ENCODE measurements around the gene TNRC6A.

Gene TNRC6A

GRCh38 chr16:24819462-24820040 lies 90.1 kb downstream of the TNRC6A start:
- H3F3A ChIP-seq (ENCODE audit: insufficient read depth), result no peaks in the 10 kb centered on the region

GRCh38 chr16:24820522-24820921 lies 91.1 kb downstream of the TNRC6A start:
- no peak for TF ChIP-seq EZH2phosphoT487 (conservative IDR thresholded peaks at IDR 0.05; ENCODE audit: low read length)
- TF ChIP-seq, protein P1, sequence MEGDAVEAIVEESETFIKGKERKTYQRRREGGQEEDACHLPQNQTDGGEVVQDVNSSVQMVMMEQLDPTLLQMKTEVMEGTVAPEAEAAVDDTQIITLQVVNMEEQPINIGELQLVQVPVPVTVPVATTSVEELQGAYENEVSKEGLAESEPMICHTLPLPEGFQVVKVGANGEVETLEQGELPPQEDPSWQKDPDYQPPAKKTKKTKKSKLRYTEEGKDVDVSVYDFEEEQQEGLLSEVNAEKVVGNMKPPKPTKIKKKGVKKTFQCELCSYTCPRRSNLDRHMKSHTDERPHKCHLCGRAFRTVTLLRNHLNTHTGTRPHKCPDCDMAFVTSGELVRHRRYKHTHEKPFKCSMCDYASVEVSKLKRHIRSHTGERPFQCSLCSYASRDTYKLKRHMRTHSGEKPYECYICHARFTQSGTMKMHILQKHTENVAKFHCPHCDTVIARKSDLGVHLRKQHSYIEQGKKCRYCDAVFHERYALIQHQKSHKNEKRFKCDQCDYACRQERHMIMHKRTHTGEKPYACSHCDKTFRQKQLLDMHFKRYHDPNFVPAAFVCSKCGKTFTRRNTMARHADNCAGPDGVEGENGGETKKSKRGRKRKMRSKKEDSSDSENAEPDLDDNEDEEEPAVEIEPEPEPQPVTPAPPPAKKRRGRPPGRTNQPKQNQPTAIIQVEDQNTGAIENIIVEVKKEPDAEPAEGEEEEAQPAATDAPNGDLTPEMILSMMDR (IDR thresholded peaks at IDR 0.05; ENCODE audit: insufficient read depth, low read length, poor library complexity, severe bottlenecking), result no peak

More at GRCh38 chr16:24819462-24820040, 90.1 kb downstream of the TNRC6A start:
- Histone ChIP-seq H3K36me3 (ENCODE audit: low read length) (peaks cover 17% of the 10 kb centered on the region), H3K79me2 (ENCODE audit: insufficient read depth, low read length) (no peaks in the 10 kb centered on the region), H3K9me3 (ENCODE audit: insufficient read depth, low read length) (no peaks in the 10 kb centered on the region), H3K9me2 (replicated peaks; ENCODE audit: insufficient read depth, low read length) (no peaks in the 10 kb centered on the region), H3K9ac (ENCODE audit: low read length) (no peak overlapping the region), H4K20me1 (ENCODE audit: low read depth, low read length) (no peaks in the 10 kb centered on the region), H2AFZ (ENCODE audit: low read depth, low read length, severe bottlenecking) (no peak overlapping the region), H3K4me2 (ENCODE audit: low read depth, low read length, poor library complexity, severe bottlenecking) (no peak overlapping the region), H3K27ac (ENCODE audit: low read depth, low read length) (no peak overlapping the region), H3K4me3 (ENCODE audit: insufficient read depth, low read length, poor library complexity, severe bottlenecking) (no peak overlapping the region), H3K27me3 (ENCODE audit: low read length) (no peaks in the 10 kb centered on the region)
- TF ChIP-seq, protein P1 (IDR thresholded peaks at IDR 0.05; ENCODE audit: insufficient read depth, low read length, poor library complexity, severe bottlenecking), result no peak
- TF ChIP-seq EZH2phosphoT487 (conservative IDR thresholded peaks at IDR 0.05; ENCODE audit: low read length), result no peak

DNA sequence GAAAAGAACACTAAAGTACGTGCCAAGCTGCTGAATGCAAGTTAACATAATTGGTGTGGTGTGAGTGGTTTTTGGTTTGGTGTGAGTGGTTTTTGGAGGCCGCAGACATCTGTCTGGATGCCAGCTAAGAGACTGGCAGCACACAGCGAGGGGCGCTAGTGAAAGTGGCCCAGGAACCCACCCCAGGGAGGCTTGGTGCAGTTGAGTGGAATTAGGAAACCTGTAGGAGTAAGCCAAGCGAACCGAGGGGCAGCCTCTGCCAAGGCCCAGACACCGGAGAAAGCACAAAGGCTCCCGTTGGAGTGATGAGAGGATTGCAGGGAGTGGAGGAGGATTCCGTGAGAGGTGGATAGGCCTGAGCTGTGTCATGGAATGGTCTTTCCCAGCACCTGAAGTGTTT lies 91.7 kb downstream of the TNRC6A start:
- no peak overlapping the region for H3K4me3 ChIP-seq (ENCODE audit: insufficient read depth, low read length, poor library complexity, severe bottlenecking)
- H2AFZ ChIP-seq (ENCODE audit: low read depth, low read length, severe bottlenecking), result no peak overlapping the region
- H3F3A ChIP-seq (ENCODE audit: insufficient read depth), result no peaks in the 10 kb centered on the region; the same call in 1 of the 2 replicates
- H3K27ac ChIP-seq (ENCODE audit: low read depth, low read length), result no peak overlapping the region
- H3K79me2 ChIP-seq (ENCODE audit: insufficient read depth, low read length), result no peaks in the 10 kb centered on the region
- no peak overlapping the region for H3K4me2 ChIP-seq (ENCODE audit: low read depth, low read length, poor library complexity, severe bottlenecking)
- H3K9me3 ChIP-seq (ENCODE audit: insufficient read depth, low read length), result no peaks in the 10 kb centered on the region
- H3K9me2 ChIP-seq (replicated peaks; ENCODE audit: insufficient read depth, low read length), result no peaks in the 10 kb centered on the region
- TF ChIP-seq, protein P1 (IDR thresholded peaks at IDR 0.05; ENCODE audit: insufficient read depth, low read length, poor library complexity, severe bottlenecking), result no peak
- no peak for TF ChIP-seq EZH2phosphoT487 (conservative IDR thresholded peaks at IDR 0.05; ENCODE audit: low read length)
- H3K27me3 ChIP-seq (ENCODE audit: low read length), result no peaks in the 10 kb centered on the region
- peaks cover 11% of the 10 kb centered on the region for H3K36me3 ChIP-seq (ENCODE audit: low read length)
- H4K20me1 ChIP-seq (ENCODE audit: low read depth, low read length), result no peaks in the 10 kb centered on the region
- H3K9ac ChIP-seq (ENCODE audit: low read length), result no peak overlapping the region

More at GRCh38 chr16:24820522-24820921, 91.1 kb downstream of the TNRC6A start:
- Histone ChIP-seq H3K9me2 (replicated peaks; ENCODE audit: insufficient read depth, low read length) (no peaks in the 10 kb centered on the region), H3F3A (ENCODE audit: insufficient read depth) (no peaks in the 10 kb centered on the region; the same call in 1 of the 2 replicates), H2AFZ (ENCODE audit: low read depth, low read length, severe bottlenecking) (no peak overlapping the region), H3K36me3 (ENCODE audit: low read length) (peaks cover 11% of the 10 kb centered on the region), H4K20me1 (ENCODE audit: low read depth, low read length) (no peaks in the 10 kb centered on the region), H3K4me3 (ENCODE audit: insufficient read depth, low read length, poor library complexity, severe bottlenecking) (no peak overlapping the region), H3K27ac (ENCODE audit: low read depth, low read length) (no peak overlapping the region), H3K27me3 (ENCODE audit: low read length) (no peaks in the 10 kb centered on the region), H3K9ac (ENCODE audit: low read length) (no peak overlapping the region), H3K9me3 (ENCODE audit: insufficient read depth, low read length) (no peaks in the 10 kb centered on the region), H3K4me2 (ENCODE audit: low read depth, low read length, poor library complexity, severe bottlenecking) (no peak overlapping the region), H3K79me2 (ENCODE audit: insufficient read depth, low read length) (no peaks in the 10 kb centered on the region)

All from SU-DHL-6 (cell line).